ENCODE data around the gene PHACTR2. TPM values are rescaled to one million over a fixed set of nuclear protein-coding genes. Genes with fewer than 3 reads are reported as not detected.
A peak's percentile ranks its signal among the peaks of the same experiment; 100 is the strongest.

The PHACTR2 gene
- total RNA-seq, 4 donors from 2014 or later, result 71.0 to 127 (median 82.7) TPM

DNA sequence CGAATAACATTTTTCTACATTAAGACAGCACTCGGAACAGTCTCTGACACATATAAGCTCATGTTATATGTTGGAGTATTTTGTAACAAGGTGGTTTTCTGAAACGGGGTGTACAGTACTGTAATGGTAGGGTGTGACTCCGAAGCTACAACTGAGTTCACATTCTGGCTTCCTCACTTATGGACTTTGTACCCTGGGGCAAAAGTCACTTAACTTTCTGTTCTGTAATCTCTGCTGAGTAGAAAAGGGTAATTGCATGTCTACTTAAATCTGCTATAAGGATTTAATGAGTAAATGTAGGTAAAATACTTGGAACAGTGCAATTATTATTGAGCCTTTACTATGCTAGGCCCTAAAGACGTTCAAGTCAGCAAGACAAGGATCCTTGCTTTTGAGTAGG lies 160.6 kb downstream of the PHACTR2 start:
- Histone ChIP-seq H3K27ac (replicated peaks in 1 of 4) (no peak overlapping the region), H3K4me3 (no peak overlapping the region), H3K36me3 (no peaks in the 10 kb centered on the region), H3K9me3 (no peaks in the 10 kb centered on the region), H3K4me1 (peaks cover 5 to 10% (median 6%) of the 10 kb centered on the region in 4 donors), H3K27me3 (no peaks in the 10 kb centered on the region)
- TF ChIP-seq EP300 (IDR thresholded peaks at IDR 0.05) (no peak), POLR2A (IDR thresholded peaks at IDR 0.05; ENCODE audit: low read depth) (no peak), POLR2AphosphoS5 (IDR thresholded peaks at IDR 0.05) (no peak)
- TF ChIP-seq, protein P1, sequence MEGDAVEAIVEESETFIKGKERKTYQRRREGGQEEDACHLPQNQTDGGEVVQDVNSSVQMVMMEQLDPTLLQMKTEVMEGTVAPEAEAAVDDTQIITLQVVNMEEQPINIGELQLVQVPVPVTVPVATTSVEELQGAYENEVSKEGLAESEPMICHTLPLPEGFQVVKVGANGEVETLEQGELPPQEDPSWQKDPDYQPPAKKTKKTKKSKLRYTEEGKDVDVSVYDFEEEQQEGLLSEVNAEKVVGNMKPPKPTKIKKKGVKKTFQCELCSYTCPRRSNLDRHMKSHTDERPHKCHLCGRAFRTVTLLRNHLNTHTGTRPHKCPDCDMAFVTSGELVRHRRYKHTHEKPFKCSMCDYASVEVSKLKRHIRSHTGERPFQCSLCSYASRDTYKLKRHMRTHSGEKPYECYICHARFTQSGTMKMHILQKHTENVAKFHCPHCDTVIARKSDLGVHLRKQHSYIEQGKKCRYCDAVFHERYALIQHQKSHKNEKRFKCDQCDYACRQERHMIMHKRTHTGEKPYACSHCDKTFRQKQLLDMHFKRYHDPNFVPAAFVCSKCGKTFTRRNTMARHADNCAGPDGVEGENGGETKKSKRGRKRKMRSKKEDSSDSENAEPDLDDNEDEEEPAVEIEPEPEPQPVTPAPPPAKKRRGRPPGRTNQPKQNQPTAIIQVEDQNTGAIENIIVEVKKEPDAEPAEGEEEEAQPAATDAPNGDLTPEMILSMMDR (IDR thresholded peaks at IDR 0.05), result no peak
- intact Hi-C loops (cut with DNase I), result no loop called here
- DNase-seq (ENCODE audit: extremely low spot score), result no peak
- 89% methylated on average over 5 of the region's 5 CpGs for WGBS

DNA sequence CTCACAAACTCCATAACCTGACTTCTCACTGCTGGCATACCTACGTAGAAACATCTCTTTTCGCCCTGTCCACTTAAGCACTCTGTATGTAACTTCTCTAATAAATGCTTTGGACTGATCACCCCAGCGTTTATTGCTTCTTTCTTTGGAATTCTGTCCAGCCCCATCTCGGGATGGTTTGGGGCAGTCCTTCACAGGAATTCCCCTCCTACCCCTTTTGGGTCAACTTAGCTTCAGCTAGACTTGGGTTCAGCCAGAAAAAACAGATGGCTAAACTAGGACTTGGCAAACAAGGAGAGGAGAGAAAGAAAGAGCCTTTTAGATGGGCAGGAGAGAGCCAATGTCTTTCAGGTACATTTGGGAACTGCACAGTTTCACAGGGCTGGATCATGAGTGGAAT lies 161.4 kb downstream of the PHACTR2 start:
- TF ChIP-seq POLR2AphosphoS5 (IDR thresholded peaks at IDR 0.05), result no peak
- no peak for TF ChIP-seq EP300 (IDR thresholded peaks at IDR 0.05)
- 81% methylated on average over 4 of the region's 4 CpGs for WGBS
- intact Hi-C loops (cut with DNase I), result no loop called here

DNA sequence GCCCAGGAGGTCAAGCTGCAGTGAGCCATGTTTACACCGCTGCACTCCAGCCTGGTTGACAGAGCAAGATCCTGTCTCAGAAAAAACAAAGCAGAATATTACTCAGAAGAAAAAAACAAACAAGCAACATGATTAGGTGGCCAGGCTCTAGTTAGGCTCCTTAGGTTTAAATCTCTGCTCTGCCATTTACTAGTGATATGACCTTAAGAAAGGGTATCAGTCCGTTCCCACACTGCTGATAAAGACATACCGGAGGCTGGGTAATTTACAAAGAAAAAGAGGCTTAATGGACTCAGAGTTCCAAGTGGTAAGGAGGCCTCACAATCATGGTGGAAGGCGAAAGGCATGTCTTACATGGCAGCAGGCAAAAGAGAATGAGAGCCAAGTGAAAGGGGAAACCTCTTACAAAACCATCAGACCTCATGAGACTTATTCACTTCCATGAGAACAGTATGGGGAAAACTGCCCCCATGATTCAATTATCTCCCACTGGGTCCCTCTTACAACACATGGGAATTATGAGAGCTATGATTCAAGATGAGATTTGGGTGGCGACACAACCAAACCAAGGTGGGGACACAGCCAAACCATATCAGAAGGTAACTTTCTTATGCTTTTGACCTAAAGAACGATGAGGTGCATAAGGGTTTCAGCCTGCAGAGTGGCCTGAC lies 163.0 kb downstream of the PHACTR2 start:
- Histone ChIP-seq H3K36me3 (peaks cover 4 to 15% (median 13%) of the 10 kb centered on the region in 4 donors), H3K27ac (replicated peaks in 1 of 4) (no peak overlapping the region), H3K4me3 (no peak overlapping the region), H3K9me3 (no peaks in the 10 kb centered on the region), H3K4me1 (peaks cover 11 to 31% (median 22%) of the 10 kb centered on the region in 4 donors), H3K27me3 (no peaks in the 10 kb centered on the region)
- intact Hi-C loops (cut with DNase I), result loop anchor here (5.0 kb wide), 2 partner anchors 163 to 263 kb away; partner anchors contain the start of gene PHACTR2
- no peak for DNase-seq (ENCODE audit: extremely low spot score)
- no peak for TF ChIP-seq POLR2A (IDR thresholded peaks at IDR 0.05; ENCODE audit: low read depth)
- TF ChIP-seq, protein P1 (IDR thresholded peaks at IDR 0.05), result no peak
- no peak for TF ChIP-seq POLR2AphosphoS5 (IDR thresholded peaks at IDR 0.05)
- TF ChIP-seq EP300 (IDR thresholded peaks at IDR 0.05), result no peak
- 97% methylated on average over 6 of the region's 6 CpGs for WGBS

More for the DNA sequence above, 161.4 kb downstream of the PHACTR2 start:
- Histone ChIP-seq H3K27me3 (no peaks in the 10 kb centered on the region), H3K9me3 (no peaks in the 10 kb centered on the region), H3K4me1 (peaks cover 8 to 18% (median 11%) of the 10 kb centered on the region in 4 donors), H3K36me3 (no peaks in the 10 kb centered on the region), H3K27ac (replicated peaks in 1 of 4) (no peak overlapping the region), H3K4me3 (no peak overlapping the region)
- DNase-seq (ENCODE audit: extremely low spot score), result no peak

DNA sequence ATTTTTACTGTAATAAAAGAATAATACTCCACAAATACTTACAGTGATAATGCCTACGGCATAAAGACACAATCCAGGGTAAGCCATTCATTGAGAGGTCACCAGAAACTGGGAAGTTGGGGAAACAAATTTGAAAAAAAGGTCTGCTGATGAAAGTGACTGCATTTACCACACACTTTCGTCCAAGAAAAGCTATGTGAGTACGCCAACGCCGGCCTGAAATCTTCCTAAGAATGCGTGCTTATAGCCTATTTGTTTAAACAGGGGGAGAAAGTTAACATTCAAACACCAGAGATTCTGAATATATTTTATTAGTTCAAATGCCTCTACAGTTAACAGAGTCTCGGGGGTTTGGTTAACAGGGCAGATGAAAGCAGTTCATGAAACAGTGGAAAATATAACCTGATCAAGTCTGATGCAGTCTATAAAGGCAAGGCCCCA lies 164.7 kb downstream of the PHACTR2 start:
- no peaks in the 10 kb centered on the region for H3K27me3 ChIP-seq
- DNase-seq (ENCODE audit: extremely low spot score), result no peak
- H3K4me3 ChIP-seq, result peak overlapping the region; percentile 73 to 86 (median 78)
- 29% methylated on average over 7 of the region's 7 CpGs for whole genome bisulfite sequencing
- H3K36me3 ChIP-seq, result peaks cover 21 to 32% (median 31%) of the 10 kb centered on the region in 4 donors
- H3K4me1 ChIP-seq, result peaks cover 11 to 31% (median 22%) of the 10 kb centered on the region in 4 donors
- H3K27ac ChIP-seq (replicated peaks in 1 of 4), result peak overlapping the region; percentile 92 to 96 (median 95)
- H3K9me3 ChIP-seq, result no peaks in the 10 kb centered on the region
- TF ChIP-seq, protein P1 (IDR thresholded peaks at IDR 0.05), result no peak
- no peak for TF ChIP-seq EP300 (IDR thresholded peaks at IDR 0.05)
- TF ChIP-seq POLR2AphosphoS5 (IDR thresholded peaks at IDR 0.05), result no peak
- TF ChIP-seq POLR2A (IDR thresholded peaks at IDR 0.05; ENCODE audit: low read depth), result no peak
- intact Hi-C loops (cut with DNase I), result loop anchor here (5.0 kb wide), 2 partner anchors 165 to 265 kb away; partner anchors contain the start of gene PHACTR2

DNA sequence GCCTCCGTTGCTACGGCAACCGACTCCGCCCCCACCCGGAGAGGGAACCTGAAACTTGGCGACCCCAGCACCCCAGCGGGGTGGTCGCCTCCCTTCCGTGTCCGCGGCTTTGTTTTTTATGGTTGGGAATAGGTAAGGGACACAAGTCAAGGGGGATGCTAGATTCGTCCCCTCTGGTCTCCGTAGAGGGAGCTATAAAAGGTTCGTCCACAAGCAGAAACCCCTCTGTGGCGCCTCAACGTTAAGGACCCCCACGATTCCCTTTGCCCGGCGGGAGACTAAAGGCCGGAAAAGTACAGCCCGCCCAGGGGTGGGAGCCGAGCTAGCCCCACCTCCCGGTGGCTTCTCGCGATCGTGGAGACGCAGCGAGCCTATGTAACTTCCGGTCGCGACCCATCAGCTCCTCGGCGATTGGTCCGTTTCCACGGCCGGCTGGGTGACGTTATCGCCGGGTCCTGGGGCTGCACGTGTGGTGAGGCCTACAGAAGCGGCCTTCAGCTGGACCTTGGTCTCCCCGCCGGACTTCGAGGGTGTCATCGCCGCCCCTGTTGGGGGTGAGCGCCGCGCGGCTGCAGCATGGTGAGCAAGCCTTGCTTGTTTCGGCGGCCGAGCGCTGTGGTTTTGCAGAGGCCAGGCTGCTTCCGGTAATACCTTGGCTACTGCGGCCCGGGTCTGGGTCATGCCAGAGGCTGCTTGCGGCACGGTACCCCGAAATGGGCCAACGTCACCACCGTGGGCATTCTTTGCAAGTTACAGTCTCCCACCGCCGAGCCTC lies 165.3 kb downstream of the PHACTR2 start, which contains the start of gene LTV1:
Gene LTV1, plus strand, starts transcription at position 437 of the 775 bp plus-strand sequence. Its CDS starts 140 bp downstream, at position 577.
- Histone ChIP-seq H3K4me3 (peak within 1 kb of the TSS; percentile 73 to 86 (median 78)), H3K27me3 (no peaks in the 10 kb centered on the region), H3K36me3 (peaks cover 27 to 39% (median 34%) of the 10 kb centered on the region in 4 donors), H3K4me1 (peaks cover 11 to 31% (median 22%) of the 10 kb centered on the region in 4 donors), H3K9me3 (no peaks in the 10 kb centered on the region), H3K27ac (replicated peaks in 1 of 4) (peak within 1 kb of the TSS; percentile 92 to 96 (median 95))
- TF ChIP-seq, protein P1 (IDR thresholded peaks at IDR 0.05), result peak in 1 of 3 experiments; percentile 17
- TF ChIP-seq POLR2A (IDR thresholded peaks at IDR 0.05; ENCODE audit: low read depth), result peak; percentile 18
- no peak for TF ChIP-seq EP300 (IDR thresholded peaks at IDR 0.05)
- peak; percentile 86 to 88 for TF ChIP-seq POLR2AphosphoS5 (IDR thresholded peaks at IDR 0.05)
- 0% methylated on average over 11 of the region's 64 CpGs for WGBS
- peak; percentile 99 for DNase-seq (ENCODE audit: extremely low spot score)
- intact Hi-C loops (cut with DNase I), result loop anchor here (5.0 kb wide), 2 partner anchors 166 to 266 kb away; partner anchors contain the start of gene PHACTR2

All from esophagus muscularis mucosa (tissue), 4 donors.